LNCaP clone FGC (cell line): ENCODE results near the gene TRMT1.
A peak's percentile ranks its signal among the peaks of the same experiment; 100 is the strongest.

Source experiments
- DNase-seq: peaks from one replicate; pipeline ENCODE4 v3.0.0-alpha.2; 2011; ENCODE audit warnings: low read depth
- H3K4me3 ChIP-seq: 2 replicates; pipeline ENCODE4 v1.5.1; 2011; ENCODE audit warnings: mild to moderate bottlenecking, low read depth, low read length, control low read depth
- CTCF ChIP-seq: IDR thresholded peaks from 2 replicates; pipeline ENCODE4 v1.5.1; 2012; ENCODE audit warnings: mild to moderate bottlenecking; ENCODE audit not compliant: control insufficient read depth, insufficient read depth; ENCODE audit errors: extremely low read depth

Gene TRMT1

GRCh38 chr19:13160557-13160956, 44.0 kb upstream of the TRMT1 start:
- DNase-seq = no peak
- H3K4me3 ChIP-seq = no peak overlapping the region
- no peak for TF ChIP-seq CTCF

GRCh38 chr19:13159713-13160112, 43.2 kb upstream of the TRMT1 start:
- no peak for DNase-seq
- no peak for TF ChIP-seq CTCF
- H3K4me3 ChIP-seq = no peak overlapping the region

- H3K4me3 ChIP-seq = no peak overlapping the region
- TF ChIP-seq CTCF = no peak
- no peak for DNase-seq
Measured at GRCh38 chr19:13155472-13156359, 39.2 kb upstream of the TRMT1 start.

- TF ChIP-seq CTCF = no peak
- no peak for DNase-seq
- H3K4me3 ChIP-seq = peak overlapping the region; percentile 84
Measured at GRCh38 chr19:13154911-13155471, 38.5 kb upstream of the TRMT1 start.

GRCh38 chr19:13154241-13154778, 37.8 kb upstream of the TRMT1 start:
- DNase-seq = no peak
- H3K4me3 ChIP-seq = peak overlapping the region; percentile 84
- no peak for TF ChIP-seq CTCF

GRCh38 chr19:13153569-13154240, 37.2 kb upstream of the TRMT1 start:
- H3K4me3 ChIP-seq = peak overlapping the region; percentile 84
- DNase-seq = no peak
- TF ChIP-seq CTCF = peak; percentile 27; the same call in 1 of the 2 replicates
